NCI-H345 treated with DMSO at 0.1 percent for 48 hours (cell line): ENCODE data around the gene TRIM28.
"Not testable (repeated sequence)": the region's sequence is repeated elsewhere in the genome, so short reads cannot be mapped to it uniquely, and the experiment has no call there.

Experiments used
- DNase-seq: peaks from one replicate; lab custom pipeline; 2025; ENCODE audit not compliant: unreplicated experiment; lab: John Stamatoyannopoulos, UW

Gene TRIM28

DNA sequence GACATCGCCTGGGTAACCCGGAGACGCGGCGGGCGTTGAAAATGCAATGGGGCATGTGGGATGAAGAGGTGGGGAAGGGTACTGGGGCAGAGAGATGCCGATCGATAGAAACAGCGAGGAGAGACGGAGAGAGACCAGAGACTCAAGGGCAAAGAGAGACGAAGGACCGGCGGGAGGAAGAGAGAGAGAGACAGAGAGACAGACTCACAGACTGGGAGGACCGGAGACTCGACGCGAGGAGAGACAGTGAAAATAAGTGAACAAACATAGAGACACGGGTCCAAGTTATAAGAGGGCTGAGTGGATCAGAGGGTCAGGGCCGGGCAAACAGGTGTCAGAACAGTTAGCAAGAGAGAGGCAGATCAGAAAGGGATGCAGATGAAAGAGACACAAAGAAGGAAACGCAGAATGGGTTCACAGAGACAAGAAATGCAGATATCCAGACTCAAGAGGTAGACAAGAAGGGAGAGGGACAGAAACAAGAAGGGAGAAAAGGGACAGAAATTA, 29.8 kb downstream of the TRIM28 start:
- no peak for DNase-seq

GRCh38 chr19:58575183-58576041, 31.5 kb downstream of the TRIM28 start:
- DNase-seq = no peak

DNA sequence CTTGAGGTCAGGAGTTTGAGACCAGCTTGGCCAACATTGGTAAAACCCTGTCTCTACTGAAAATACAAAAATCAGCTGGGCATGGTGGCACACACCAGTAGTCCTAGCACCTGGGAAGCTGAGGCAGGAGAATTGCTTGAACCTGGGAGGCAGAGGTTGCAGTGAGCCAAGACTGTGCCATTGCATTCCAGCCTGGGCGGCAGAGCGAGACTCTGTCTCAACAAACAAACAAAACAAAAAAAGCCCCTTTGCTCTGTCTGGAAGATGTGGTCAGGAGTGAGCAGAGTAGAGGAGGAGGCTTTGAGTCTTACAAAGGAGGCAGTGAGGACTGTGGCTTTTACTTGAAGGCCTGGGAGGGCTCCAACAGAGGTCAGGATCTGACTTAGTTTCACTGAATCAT, 33.7 kb downstream of the TRIM28 start:
- DNase-seq = not testable (repeated sequence)

- no peak for DNase-seq
These were observed 34.4 kb downstream of the TRIM28 start for GRCh38 chr19:58578012-58578925.

- no peak for DNase-seq
These were observed 35.7 kb downstream of the TRIM28 start for GRCh38 chr19:58579473-58580142.

GRCh38 chr19:58581227-58582141, 37.6 kb downstream of the TRIM28 start:
- DNase-seq = no peak

GRCh38 chr19:58582985-58583384, 39.1 kb downstream of the TRIM28 start:
- DNase-seq = no peak

DNA sequence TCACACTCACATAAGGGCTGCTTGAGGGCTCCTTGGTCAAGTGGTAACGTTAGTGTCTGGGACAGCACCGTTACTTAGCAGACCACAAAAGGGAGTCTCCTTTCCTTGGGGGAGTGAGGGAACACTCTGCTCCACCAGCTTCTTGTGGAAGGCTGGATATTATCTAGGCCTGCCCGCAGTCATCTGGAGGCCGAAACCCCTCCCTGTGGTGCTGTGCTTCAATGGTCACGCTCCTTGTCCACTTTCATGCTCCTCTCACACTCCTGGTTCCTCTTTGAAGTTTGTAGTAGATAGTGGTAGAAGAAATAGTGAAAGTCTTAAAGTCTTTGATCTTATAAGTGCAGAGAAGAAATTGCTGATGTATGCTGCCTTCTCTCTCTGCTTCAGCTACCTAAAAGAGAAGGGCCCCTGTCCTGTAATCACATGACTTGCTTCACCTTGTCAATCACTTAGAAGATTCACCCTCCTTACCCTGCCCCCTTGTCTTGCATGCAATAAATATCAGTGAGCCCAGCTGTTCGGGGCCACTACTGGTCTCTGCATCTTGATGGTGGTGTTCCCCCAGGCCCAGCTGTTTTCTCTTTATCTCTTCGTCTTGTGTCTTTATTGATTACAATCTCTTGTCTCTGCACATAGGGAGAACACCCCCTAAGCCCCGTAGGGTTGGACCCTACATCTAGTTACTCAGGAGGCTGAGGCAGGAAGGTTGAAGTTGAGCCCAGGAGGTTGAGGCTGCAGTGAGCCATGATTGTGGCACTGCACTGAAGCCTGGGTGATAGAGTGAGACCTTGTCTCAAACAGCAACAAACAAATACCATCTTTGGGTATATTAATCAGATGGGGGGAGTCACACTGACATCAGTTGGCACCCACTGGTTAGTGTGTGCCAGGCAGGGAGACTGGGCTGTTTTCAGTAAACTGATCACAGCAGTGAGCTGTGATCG, 40.9 kb downstream of the TRIM28 start:
- no peak for DNase-seq

- DNase-seq = no peak
These were observed 41.7 kb downstream of the TRIM28 start for GRCh38 chr19:58585442-58586132.

- no peak for DNase-seq
These were observed 42.4 kb downstream of the TRIM28 start for GRCh38 chr19:58586133-58586765.
